SW480 (cell line): ENCODE results near the gene TNNT3.
"Not testable (repeated sequence)": the region's sequence is repeated elsewhere in the genome, so short reads cannot be mapped to it uniquely, and the experiment has no call there.

ENCODE experiments used
- DNase-seq: peaks from one replicate; pipeline ENCODE4 v3.0.0-alpha.2; 2016; ENCODE audit warnings: low spot score

TNNT3 gene

GRCh38 chr11:1935156-1936071 is 15.9 kb downstream of the TNNT3 start:
- DNase-seq: no peak

- DNase-seq: no peak
Measured at GRCh38 chr11:1936072-1936780, 16.7 kb downstream of the TNNT3 start.

DNA sequence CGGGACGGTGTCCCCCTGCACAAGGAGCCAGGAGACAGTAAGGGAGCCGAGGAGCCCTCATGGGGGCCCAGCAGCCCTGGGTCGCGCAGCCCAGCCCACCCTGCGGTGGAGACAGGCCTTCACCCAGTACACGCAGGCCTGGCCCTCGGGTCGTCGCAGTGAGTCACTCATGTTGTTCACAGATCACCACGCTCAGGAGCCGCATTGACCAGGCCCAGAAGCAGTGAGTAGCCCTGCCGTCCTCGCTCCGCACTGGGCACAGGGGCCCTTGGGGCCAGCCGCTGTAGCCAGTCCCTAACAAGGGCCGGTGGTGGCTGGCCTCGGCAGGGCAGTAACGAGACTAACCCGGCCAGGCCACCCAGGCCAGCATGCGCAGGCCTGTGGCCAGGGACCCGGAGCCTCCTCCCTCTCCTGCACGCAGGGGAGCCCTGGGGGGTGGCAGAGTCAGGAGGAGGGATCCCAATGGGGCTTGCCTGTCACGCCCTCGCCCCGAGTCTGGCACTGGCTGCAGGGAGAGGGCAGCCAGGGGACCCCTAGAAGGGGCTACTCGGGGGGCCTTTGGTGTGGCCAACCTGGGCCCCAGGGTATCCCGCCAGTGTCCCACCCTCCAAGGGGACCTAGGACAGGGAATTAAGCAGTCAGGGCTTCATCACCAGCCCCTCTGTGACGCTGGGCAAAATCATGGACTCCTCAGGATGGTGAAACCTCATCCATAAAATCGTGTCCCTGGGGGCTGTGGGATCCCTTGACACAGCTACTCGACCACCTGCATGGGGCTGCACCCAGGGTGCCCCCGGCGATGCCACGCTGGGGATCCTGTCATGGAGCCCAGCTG is 17.5 kb downstream of the TNNT3 start:
- DNase-seq: no peak

DNA sequence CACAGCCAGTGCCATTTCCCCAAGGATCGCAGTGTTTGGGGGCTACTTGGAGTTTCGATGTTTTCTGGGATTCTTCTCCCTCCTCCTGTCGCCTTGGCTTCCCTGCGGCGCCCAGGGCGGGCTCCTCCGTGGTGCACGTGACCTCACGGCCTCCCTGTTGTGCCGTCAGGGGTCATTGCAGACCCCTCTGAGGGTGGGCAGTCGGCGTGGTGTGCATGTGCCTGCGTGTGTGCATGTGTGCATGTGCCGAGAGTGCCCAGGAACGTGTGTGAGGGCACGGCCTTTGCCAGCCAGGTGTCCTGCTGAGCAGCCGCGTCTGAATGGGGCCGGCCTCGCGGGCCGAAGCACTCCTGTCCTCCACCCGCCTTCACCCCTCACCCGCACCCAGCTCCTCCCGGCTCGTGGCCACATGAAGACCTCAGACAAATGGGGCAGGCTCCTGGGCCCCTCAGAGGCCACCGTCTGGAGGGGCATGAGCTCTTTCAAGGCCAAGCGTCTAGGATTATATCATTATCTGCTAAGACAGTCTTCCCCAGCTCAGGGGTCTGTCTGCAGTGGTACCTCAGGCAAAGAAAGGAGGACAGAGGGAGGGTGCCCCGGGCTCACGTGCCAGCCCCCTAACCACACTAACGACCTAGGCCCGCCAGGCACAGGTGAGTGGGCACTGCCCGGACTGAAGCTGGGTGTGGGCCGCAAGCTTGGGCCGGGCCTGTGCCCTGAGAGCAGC is 18.3 kb downstream of the TNNT3 start:
- DNase-seq: no peak

- DNase-seq: no peak
Measured at GRCh38 chr11:1938343-1939005, 19.0 kb downstream of the TNNT3 start.

- DNase-seq: no peak
Measured at GRCh38 chr11:1939006-1939625, 19.6 kb downstream of the TNNT3 start.

GRCh38 chr11:1939788-1940187 is 20.3 kb downstream of the TNNT3 start:
- DNase-seq: not testable (repeated sequence)

- no peak for DNase-seq
Measured at GRCh38 chr11:1942558-1943260, 23.2 kb downstream of the TNNT3 start.

DNA sequence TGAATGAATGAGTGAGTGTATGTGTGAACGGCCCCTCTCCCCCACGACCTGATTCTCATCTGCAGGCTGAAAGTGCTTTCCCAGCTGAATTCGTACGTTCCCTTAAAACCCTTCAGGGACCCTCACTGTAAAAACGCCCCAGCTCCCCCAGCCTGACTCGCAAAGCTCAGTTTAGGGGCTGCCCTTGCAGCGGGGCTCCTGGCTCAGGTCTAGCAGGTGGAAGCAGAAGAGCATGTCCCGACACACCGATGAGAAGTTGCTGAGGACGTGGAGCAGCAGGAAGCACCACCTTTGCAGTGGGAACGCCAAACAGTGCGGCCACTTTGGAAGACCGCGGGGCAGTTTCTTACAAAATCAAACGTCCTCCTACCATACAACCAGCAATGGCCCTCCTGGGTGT is 24.1 kb downstream of the TNNT3 start:
- peak; percentile 55 for DNase-seq

- peak; percentile 67 for DNase-seq
Measured at GRCh38 chr11:1943977-1944376, 24.5 kb downstream of the TNNT3 start.

DNA sequence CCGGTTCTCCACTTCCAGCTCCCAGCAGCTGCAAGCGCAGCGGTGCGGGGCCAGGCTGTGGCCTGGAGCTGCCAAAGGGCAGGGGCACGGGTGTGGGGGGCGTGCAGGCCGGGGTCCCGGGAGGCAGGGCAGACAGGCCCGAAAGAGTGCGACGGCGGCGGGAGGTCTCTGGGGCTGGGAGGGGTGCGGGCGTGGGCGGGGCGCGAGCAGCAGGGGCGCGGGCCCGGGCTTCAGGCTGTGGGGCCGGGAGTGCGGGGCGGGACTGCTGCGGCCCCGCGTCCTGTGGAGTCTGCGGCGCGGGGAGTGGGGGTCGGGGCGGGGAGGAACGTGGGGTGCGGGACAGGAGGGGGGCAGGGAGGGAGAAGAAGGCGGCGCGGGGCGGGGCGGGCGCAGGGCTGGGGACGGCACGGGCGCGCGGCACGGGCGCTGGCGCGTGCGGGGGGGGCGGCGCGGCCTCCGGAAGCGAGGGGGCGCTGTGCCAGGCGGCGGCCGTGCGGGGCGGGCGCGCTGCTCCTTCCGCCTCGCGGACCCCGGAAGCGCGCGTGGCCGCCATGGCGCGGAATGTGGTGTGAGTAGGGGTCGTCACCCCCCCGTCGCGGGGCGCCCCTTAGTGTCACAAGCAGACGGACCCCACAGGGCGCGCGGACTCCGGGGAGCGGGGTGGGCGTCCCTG is 27.4 kb downstream of the TNNT3 start, which contains the start of gene MRPL23:
Gene MRPL23 (plus strand): TSS at position 521 of the 673 bp plus-strand sequence. CDS start 31 bp downstream, at position 552.
- DNase-seq: no peak

GRCh38 chr11:1947592-1948237 is 28.2 kb downstream of the TNNT3 start:
- no peak for DNase-seq

GRCh38 chr11:1948389-1948788 is 28.9 kb downstream of the TNNT3 start:
- no peak for DNase-seq

GRCh38 chr11:1949302-1949701 is 29.8 kb downstream of the TNNT3 start:
- DNase-seq: no peak

DNA sequence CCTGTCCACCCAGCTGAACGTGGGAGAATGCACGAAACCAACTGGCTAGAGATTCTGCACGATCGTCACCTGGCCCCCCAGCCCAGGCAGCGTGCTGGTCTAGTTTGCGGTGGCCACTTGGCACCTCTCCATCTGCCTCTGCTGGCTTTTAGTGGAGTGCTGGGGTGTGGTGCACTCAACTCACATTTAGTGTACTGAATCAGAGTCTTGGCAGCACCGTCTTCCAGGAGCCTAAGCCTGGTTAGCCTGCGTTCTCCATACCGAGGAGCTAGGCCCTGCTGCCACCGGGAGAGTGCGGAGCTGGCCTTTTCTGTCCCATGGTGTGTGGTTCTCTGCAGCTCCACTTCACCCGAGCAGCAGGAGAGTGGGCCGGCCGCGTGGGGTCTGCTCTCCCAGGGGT is 30.4 kb downstream of the TNNT3 start:
- DNase-seq: no peak

GRCh38 chr11:1952806-1953482 is 33.4 kb downstream of the TNNT3 start:
- no peak for DNase-seq

- no peak for DNase-seq
Measured at GRCh38 chr11:1953489-1954266, 34.2 kb downstream of the TNNT3 start.
